HG03571 (cell line): ENCODE results near the gene CETN1.

ENCODE experiments used
- ATAC-seq: cut with Tn5 transposase; IDR thresholded peaks from one replicate; pipeline ENCODE4 v1.9.1; 2021; ENCODE audit not compliant: unreplicated experiment

The CETN1 gene

GRCh38 chr18:621291-622043 is 41.3 kb downstream of the CETN1 start:
- ATAC-seq: no peak

GRCh38 chr18:622289-622688 is 42.1 kb downstream of the CETN1 start:
- no peak for ATAC-seq

- ATAC-seq: no peak
Measured at GRCh38 chr18:623761-624620, 43.8 kb downstream of the CETN1 start.

GRCh38 chr18:627231-627630 is 47.1 kb downstream of the CETN1 start:
- no peak for ATAC-seq

- ATAC-seq: no peak
Measured at GRCh38 chr18:629269-630150, 49.3 kb downstream of the CETN1 start.

GRCh38 chr18:631560-631959 is 51.4 kb downstream of the CETN1 start:
- ATAC-seq: no peak
